WERI-Rb-1 (cell line): ENCODE measurements around the gene EHD4.
A peak's percentile ranks its signal among the peaks of the same experiment; 100 is the strongest.

Source experiments
- DNase-seq: peaks from one replicate; pipeline ENCODE4 v3.0.0-alpha.2; 2020
- H3K27ac ChIP-seq: fragments of 250-450 bp; sonication (Bioruptor Pico); 2 replicates; pipeline ENCODE4 v1.5.1; 2020; ENCODE audit warnings: mild to moderate bottlenecking, moderate library complexity
- H3K27me3 ChIP-seq: fragments of 250-450 bp; sonication (Bioruptor Pico); 2 replicates; pipeline ENCODE4 v1.5.1; 2021; ENCODE audit warnings: mild to moderate bottlenecking, low read depth, moderate library complexity; ENCODE audit not compliant: insufficient read depth, severe bottlenecking
- H3K36me3 ChIP-seq: fragments of 250-450 bp; sonication (Bioruptor Pico); 2 replicates; pipeline ENCODE4 v1.5.1; 2020; ENCODE audit warnings: mild to moderate bottlenecking, moderate library complexity
- H3K4me3 ChIP-seq: 2 replicates; pipeline ENCODE4 v1.5.1; 2011; ENCODE audit warnings: low read depth, mild to moderate bottlenecking, control low read depth, low read length
- H3K9me3 ChIP-seq: fragments of 250-450 bp; sonication (Bioruptor Pico); 2 replicates; pipeline ENCODE4 v1.5.1; 2021; ENCODE audit warnings: mild to moderate bottlenecking, moderate library complexity; ENCODE audit not compliant: severe bottlenecking
- CTCF ChIP-seq: IDR thresholded peaks from 2 replicates; pipeline ENCODE4 v1.5.1; 2011; ENCODE audit warnings: low read depth, mild to moderate bottlenecking, control low read depth, inconsistent platforms, low read length

Gene EHD4

DNA sequence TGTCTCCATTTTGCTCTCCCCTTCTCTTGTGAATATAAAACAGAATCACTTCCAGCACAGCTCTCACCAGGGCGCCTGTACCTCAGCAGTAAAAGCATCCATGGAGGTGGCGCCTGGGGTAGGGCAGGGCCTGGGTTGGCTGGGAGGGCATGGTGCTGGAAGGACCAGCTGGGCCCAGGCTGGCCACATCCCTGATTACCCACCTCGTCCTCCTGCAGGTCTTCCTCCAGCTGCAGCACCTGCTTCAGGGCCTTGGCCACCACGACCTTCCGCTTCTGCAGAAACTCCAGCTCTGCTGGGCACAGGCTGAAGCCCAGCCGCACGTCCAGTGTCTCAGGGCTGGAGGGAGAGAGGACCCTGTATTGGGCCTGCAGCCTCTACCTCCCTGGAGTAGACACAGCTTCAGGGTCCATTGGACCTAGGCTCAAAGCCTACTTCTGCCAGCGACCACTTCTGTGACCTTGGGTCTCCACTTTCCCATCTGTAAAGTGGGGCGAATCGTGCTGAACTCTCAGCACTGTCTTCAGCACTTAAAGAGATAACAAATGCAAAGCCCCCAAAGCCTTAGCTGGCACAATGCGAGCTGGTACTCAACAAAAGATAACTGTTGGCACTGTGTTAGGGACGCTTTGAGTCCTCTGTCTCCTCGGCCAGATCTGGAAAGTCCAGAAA, 24.7 kb upstream of the EHD4 start:
- Histone ChIP-seq H3K27ac (no peak overlapping the region), H3K9me3 (no peaks in the 10 kb centered on the region), H3K36me3 (no peaks in the 10 kb centered on the region), H3K4me3 (no peak overlapping the region), H3K27me3 (no peaks in the 10 kb centered on the region)
- no peak for DNase-seq
- no peak for TF ChIP-seq CTCF

DNA sequence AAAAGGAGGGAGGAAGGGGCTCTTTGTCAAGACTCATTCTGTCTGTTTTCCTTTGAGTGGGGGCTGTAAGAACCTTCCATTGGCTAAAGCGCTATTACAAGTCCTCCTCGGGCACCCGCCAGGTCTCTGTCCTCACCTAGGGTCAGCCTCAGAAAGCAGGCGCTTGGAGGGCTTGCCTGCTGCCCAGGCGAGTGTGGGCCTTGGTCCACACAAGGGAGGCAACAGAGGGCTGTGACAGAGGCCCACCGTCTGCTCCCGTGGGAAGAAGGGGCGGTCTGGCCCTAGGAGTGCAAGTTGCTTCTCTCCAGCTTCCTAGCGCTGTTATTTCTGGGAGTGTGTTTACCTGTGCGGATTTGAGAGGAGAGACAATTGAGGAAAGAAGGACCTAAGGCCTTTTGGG, 24.0 kb upstream of the EHD4 start:
- no peak for TF ChIP-seq CTCF
- Histone ChIP-seq H3K9me3 (no peaks in the 10 kb centered on the region), H3K27ac (no peak overlapping the region), H3K36me3 (no peaks in the 10 kb centered on the region), H3K4me3 (no peak overlapping the region), H3K27me3 (no peaks in the 10 kb centered on the region)
- DNase-seq, result no peak

- Histone ChIP-seq H3K9me3 (no peaks in the 10 kb centered on the region), H3K27ac (no peak overlapping the region), H3K4me3 (no peak overlapping the region), H3K27me3 (no peaks in the 10 kb centered on the region), H3K36me3 (no peaks in the 10 kb centered on the region)
- TF ChIP-seq CTCF, result no peak
- no peak for DNase-seq
Observed at GRCh38 chr15:41995476-41995855, 23.1 kb upstream of the EHD4 start.

GRCh38 chr15:41994772-41995475, 22.6 kb upstream of the EHD4 start:
- Histone ChIP-seq H3K36me3 (no peaks in the 10 kb centered on the region), H3K27me3 (no peaks in the 10 kb centered on the region), H3K4me3 (no peak overlapping the region), H3K27ac (no peak overlapping the region), H3K9me3 (no peaks in the 10 kb centered on the region)
- 0 out of 2 replicates have a peak, but pooled peaks have one; percentile 10 for TF ChIP-seq CTCF
- DNase-seq, result no peak

- H3K9me3 ChIP-seq, result no peaks in the 10 kb centered on the region
- no peaks in the 10 kb centered on the region for H3K27me3 ChIP-seq
- H3K27ac ChIP-seq, result no peak overlapping the region
- DNase-seq, result no peak
- H3K4me3 ChIP-seq, result no peak overlapping the region
- H3K36me3 ChIP-seq, result no peaks in the 10 kb centered on the region
- TF ChIP-seq CTCF, result no peak
Observed at GRCh38 chr15:41994171-41994650, 21.9 kb upstream of the EHD4 start.
